Thoracic aorta endothelial cell (primary cell): ENCODE measurements around the gene RPRD2. TPM values are rescaled to one million over a fixed set of nuclear protein-coding genes. Genes with fewer than 3 reads are reported as not detected.

Experiments used
- total RNA-seq: library from RNA; depleted of rRNA; stranded (reverse); fragments of >200 nt; gene quantifications from 2 replicates; pipeline ENCODE4 v1.2.3, GENCODE V29; 2012

The RPRD2 gene
- total RNA-seq: 17.7 and 20.9 TPM in 2 replicates

DNA sequence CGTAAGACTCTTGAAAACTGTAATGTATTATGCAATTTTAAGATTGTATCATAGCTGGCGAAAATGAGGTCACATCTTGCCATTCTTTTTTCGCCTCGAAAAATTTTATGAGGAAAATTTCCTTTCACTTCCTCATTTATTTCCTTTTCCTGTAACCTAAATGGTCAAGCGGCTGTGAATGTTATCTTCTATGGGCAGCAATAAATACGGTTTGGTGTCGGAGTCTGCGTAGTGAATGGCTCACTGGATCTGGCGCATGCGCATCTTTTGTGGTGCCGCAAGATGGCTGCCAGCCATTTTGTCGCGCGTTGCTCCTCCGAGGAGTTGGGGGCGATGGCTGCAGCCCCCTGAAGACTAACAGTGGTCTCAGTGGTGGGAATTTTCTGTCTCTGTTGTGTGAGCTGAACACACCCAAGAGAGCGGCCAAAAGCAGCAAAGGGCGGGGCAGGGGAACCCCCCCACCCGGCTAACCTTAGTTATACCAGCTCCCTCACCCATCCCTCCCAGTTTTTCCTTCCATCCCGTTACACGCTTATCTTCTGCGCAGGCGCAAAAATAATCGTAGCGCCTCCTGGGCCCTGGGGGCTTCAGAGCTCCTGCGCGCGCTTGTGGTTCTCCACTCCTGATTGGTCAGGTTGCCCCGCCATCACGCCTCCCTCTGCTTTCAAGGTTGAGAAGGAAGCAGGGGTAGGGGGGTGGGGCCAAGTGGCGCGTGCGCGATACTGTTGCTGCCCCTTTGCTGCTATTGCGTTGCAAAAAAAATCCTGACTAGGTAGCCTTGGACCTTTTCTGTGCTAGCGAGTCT lies at the start of gene RPRD2:
TSS of gene RPRD2 (plus strand) at position 722 of the 805 bp plus-strand sequence. CDS start 568 bp downstream, outside the sequence.

GRCh38 chr1:150486966-150487762 lies 123.2 kb downstream of the RPRD2 start, which contains the start of gene TARS2:
TSS of gene TARS2 (plus strand) at chr1:150487419. CDS start at chr1:150487451, 32 bp downstream.

DNA sequence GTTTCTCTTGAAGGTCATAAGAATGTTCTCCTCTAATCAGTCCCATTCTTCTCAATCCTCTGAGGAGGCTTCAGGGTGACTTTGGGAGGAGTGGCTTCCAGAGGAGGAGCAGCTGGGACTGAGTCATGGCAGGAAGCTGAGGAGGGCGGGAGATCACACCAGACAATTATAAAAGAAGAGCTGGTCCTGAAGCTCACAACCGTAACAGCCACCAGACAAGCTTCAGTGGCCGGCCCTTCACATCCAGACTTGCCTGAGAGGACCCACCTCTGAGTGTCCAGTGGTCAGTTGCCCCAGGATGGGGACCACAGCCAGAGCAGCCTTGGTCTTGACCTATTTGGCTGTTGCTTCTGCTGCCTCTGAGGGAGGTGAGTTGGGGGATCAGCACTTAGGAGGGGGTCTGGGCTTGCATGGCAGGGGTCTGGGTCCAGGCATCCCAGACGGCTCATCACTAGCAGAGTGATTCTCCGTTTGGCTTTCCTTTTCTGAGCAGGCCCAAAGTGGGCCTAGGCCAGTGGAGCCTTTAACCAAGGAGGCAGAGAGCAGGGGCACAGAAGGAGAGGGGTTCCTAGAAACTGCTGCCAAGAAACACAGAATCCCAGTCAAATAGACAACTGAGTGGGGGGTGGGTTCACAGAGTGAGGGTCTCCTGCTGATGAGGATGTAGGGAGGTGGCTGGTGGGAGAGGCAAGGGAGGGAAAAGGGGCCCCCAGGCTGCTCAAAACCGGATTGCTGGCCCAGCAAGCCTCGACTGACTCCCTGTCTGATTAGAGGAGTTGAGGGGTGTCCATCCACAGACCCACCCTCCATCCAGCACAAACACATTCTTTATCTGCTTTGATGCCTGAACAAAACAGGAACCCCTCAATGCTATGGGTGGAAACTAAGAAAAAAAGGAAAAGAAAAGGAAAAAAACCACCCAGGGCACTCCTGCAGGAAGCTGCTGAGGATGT lies 144.2 kb downstream of the RPRD2 start, which contains the start of gene ECM1:
TSS of gene ECM1 (plus strand) at position 198 of the 953 bp plus-strand sequence. CDS start at position 299, 101 bp downstream.

GRCh38 chr1:150515328-150516049 lies 151.5 kb downstream of the RPRD2 start, which contains the start of gene FALEC:
TSS of gene FALEC (plus strand) at chr1:150515752.

Other genes with a start within 250 kb of the RPRD2 start
- 28.6 and 33.2 TPM in 2 replicates for gene PLEKHO1, start 214.2 kb upstream of the RPRD2 start, total RNA-seq
- 55.9 and 71.2 TPM in 2 replicates for gene ANP32E, start 128.0 kb upstream of the RPRD2 start, total RNA-seq
- not detected in 2 replicates for gene CA14, start 106.4 kb upstream of the RPRD2 start, total RNA-seq
- 130 and 136 TPM in 2 replicates for gene APH1A, start 95.1 kb upstream of the RPRD2 start, total RNA-seq
- 38.0 and 46.5 TPM in 2 replicates for gene C1orf54, start 91.4 kb upstream of the RPRD2 start, total RNA-seq
- 0.93 and 1.1 TPM in 2 replicates for gene CIART, start 81.6 kb upstream of the RPRD2 start, total RNA-seq
- gene MRPS21, start 70.3 kb upstream of the RPRD2 start, total RNA-seq: 29.9 and 30.6 TPM in 2 replicates
- gene PRPF3, start 42.6 kb upstream of the RPRD2 start, total RNA-seq: 59.4 and 59.5 TPM in 2 replicates
- 18.7 and 19.4 TPM in 2 replicates for gene TARS2, start 123.3 kb downstream of the RPRD2 start, total RNA-seq
- gene ECM1, start 144.0 kb downstream of the RPRD2 start, total RNA-seq: 0.57 and 0.93 TPM in 2 replicates
- not detected in 2 replicates for gene FALEC, start 151.6 kb downstream of the RPRD2 start, total RNA-seq
- 0.27 and 0.86 TPM in 2 replicates for gene ADAMTSL4, start 185.3 kb downstream of the RPRD2 start, total RNA-seq
- gene MCL1, start 215.5 kb downstream of the RPRD2 start, total RNA-seq: 246 and 285 TPM in 2 replicates